GM13977 (cell line): ENCODE results near the gene ENDOG.

ENCODE experiments used
- DNase-seq: peaks from one replicate; pipeline ENCODE4 v3.0.0; 2012; ENCODE audit warnings: low spot score
- in situ Hi-C: fragments of 300-500 bp; cut with MboI; formaldehyde crosslinking; loops from one replicate; pipeline ENCODE4 v1.12.0; 2022; ENCODE audit warnings: low sequenced_read_pairs, low pct_unique_long_range_greater_than_20kb, mixed read lengths, inconsistent platforms; ENCODE audit not compliant: unreplicated experiment
- TF ChIP-seq, protein P1 (sequence below): IDR thresholded peaks from 2 replicates; pipeline ENCODE4 v1.5.1; 2012; ENCODE audit warnings: mild to moderate bottlenecking, control low read depth; ENCODE audit not compliant: insufficient read depth; ENCODE audit errors: extremely low read depth, missing control alignments

ENDOG gene

DNA sequence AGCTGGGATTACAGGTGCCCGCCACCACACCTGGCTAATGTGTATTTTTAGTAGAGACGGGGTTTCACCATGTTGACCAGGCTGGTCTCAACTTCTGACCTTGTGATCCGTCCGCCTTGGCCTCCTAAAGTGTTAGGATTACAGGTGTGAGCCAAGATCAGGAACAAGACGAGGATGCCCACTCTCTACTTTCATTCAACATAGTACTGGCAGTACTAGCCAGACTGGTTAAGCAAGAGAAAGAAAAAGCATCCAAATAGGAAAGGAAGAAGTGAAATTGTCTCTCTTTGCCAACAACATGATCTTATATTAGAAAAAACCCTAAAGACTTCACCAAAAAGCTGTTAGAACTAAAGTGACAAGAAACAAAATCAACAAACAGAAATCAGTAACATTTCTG lies 7.4 kb upstream of the ENDOG start:
- no peak for DNase-seq
- TF ChIP-seq, protein P1, sequence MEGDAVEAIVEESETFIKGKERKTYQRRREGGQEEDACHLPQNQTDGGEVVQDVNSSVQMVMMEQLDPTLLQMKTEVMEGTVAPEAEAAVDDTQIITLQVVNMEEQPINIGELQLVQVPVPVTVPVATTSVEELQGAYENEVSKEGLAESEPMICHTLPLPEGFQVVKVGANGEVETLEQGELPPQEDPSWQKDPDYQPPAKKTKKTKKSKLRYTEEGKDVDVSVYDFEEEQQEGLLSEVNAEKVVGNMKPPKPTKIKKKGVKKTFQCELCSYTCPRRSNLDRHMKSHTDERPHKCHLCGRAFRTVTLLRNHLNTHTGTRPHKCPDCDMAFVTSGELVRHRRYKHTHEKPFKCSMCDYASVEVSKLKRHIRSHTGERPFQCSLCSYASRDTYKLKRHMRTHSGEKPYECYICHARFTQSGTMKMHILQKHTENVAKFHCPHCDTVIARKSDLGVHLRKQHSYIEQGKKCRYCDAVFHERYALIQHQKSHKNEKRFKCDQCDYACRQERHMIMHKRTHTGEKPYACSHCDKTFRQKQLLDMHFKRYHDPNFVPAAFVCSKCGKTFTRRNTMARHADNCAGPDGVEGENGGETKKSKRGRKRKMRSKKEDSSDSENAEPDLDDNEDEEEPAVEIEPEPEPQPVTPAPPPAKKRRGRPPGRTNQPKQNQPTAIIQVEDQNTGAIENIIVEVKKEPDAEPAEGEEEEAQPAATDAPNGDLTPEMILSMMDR: no peak
- in situ Hi-C loops: no loop called here

- TF ChIP-seq, protein P1: peak; percentile 9
- in situ Hi-C loops: no loop called here
- peak; percentile 72 for DNase-seq
Measured at GRCh38 chr9:128818839-128819715, 777 bp downstream of the ENDOG start.

GRCh38 chr9:128819716-128820664 lies 1.7 kb downstream of the ENDOG start:
- TF ChIP-seq, protein P1: no peak
- no peak for DNase-seq
- in situ Hi-C loops: no loop called here

GRCh38 chr9:128820665-128821583 lies 2.6 kb downstream of the ENDOG start:
- no peak for DNase-seq
- in situ Hi-C loops: no loop called here
- TF ChIP-seq, protein P1: no peak

DNA sequence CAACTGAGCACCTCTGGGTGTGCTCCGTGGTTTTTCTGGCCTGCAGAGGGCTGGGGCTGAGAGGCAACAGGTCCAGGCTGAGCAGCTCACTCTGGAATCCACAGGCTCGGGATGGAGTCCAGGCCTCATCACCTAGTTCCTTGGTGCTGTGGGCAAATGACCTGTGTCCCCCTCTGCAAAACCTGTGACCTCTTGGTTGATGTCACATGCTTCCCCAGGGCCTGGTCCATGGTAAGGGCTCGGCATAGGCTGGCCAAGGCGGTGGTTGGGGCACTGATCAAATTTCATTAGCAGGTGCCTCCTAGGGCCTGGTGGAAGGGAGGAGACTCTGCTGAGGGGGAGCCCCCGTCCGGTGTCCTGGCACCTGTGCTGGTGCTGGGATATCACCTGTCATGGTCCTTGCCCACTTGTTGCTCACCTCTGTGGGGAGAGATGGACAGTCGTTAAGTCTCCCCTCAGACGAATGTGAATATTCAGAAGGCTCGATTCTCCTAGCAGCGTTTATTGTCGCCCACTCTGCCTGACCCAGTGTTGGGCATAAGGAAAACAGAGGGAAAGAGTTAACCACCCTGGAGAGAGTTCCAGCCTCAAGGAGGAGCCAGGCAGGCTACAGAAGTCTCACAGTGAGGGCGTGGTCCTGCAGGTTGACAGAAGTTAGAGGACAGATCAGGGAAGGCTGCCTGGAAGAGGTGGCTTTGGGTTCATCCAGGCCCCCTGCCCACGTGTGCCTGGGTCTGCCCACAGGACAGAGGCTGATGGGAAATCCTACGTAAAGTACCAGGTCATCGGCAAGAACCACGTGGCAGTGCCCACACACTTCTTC lies 3.5 kb downstream of the ENDOG start:
- in situ Hi-C loops: no loop called here
- DNase-seq: no peak
- TF ChIP-seq, protein P1: no peak
